Adrenal gland (tissue), 5 donors: ENCODE results near the gene TCEAL2.

Source experiments
- POLR2A ChIP-seq, 2 donors: fragments of 450-650 bp; IDR thresholded peaks; one replicate each; pipeline ENCODE4 v1.6.1; 2017; ENCODE audit warnings: antibody characterized with exemption in 2 of 2, mild to moderate bottlenecking in 2 of 2, moderate library complexity in 1 of 2
- TF ChIP-seq, protein P1 (sequence below), 6 experiments: fragments of 450-650 bp in 4 of 6; fragments of 200-600 bp in 2 of 6; sonication (generic) in 1 of 6; IDR thresholded peaks; 1 replicate in 5 of 6; 2 replicates in 1 of 6; pipeline versions ENCODE4 v1.5.1 to v1.8.0; 2016 to 2021; ENCODE audit warnings: antibody characterized with exemption in 6 of 6, mild to moderate bottlenecking in 2 of 6, moderate library complexity in 1 of 6
- donor health status: DM: no; HTN: no; CAD: no.

DNA sequence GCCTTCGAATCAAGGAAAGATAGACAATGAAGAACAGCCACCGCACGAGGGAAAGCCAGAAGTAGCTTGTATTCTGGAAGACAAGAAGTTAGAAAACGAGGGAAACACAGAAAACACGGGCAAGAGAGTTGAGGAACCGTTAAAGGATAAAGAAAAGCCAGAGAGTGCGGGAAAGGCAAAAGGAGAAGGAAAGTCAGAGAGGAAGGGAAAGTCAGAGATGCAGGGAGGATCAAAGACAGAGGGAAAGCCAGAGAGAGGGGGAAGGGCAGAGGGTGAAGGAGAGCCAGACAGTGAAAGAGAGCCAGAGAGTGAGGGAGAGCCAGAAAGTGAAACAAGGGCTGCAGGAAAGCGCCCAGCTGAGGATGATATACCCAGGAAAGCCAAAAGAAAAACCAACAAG, 1.4 kb downstream of the TCEAL2 start:
- TF ChIP-seq, protein P1, sequence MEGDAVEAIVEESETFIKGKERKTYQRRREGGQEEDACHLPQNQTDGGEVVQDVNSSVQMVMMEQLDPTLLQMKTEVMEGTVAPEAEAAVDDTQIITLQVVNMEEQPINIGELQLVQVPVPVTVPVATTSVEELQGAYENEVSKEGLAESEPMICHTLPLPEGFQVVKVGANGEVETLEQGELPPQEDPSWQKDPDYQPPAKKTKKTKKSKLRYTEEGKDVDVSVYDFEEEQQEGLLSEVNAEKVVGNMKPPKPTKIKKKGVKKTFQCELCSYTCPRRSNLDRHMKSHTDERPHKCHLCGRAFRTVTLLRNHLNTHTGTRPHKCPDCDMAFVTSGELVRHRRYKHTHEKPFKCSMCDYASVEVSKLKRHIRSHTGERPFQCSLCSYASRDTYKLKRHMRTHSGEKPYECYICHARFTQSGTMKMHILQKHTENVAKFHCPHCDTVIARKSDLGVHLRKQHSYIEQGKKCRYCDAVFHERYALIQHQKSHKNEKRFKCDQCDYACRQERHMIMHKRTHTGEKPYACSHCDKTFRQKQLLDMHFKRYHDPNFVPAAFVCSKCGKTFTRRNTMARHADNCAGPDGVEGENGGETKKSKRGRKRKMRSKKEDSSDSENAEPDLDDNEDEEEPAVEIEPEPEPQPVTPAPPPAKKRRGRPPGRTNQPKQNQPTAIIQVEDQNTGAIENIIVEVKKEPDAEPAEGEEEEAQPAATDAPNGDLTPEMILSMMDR (IDR thresholded peaks at IDR 0.05), result no peak
- no peak for TF ChIP-seq POLR2A (IDR thresholded peaks at IDR 0.05)
